Endodermal cell (in vitro differentiated cells): ENCODE results near the gene ADGRG6. TPM values are rescaled to one million over a fixed set of nuclear protein-coding genes. Genes with fewer than 3 reads are reported as not detected.

ENCODE experiments used
- DNase-seq: peaks from one replicate; pipeline ENCODE4 v3.0.0-alpha.2; 2017
- H3K27ac ChIP-seq: 2 replicates; pipeline ENCODE4 v1.5.1; 2013; ENCODE audit warnings: mild to moderate bottlenecking, low read depth, low read length, moderate library complexity
- H3K27me3 ChIP-seq: 2 replicates; pipeline ENCODE4 v1.6.1; 2013; ENCODE audit warnings: mild to moderate bottlenecking, low read length, moderate library complexity; ENCODE audit not compliant: insufficient read depth, control insufficient read depth, poor library complexity, severe bottlenecking
- H3K36me3 ChIP-seq: 2 replicates; pipeline ENCODE4 v1.7.0; 2013; ENCODE audit warnings: mild to moderate bottlenecking, low read length, moderate library complexity; ENCODE audit not compliant: control insufficient read depth, insufficient read depth
- H3K4me1 ChIP-seq: one replicate; pipeline ENCODE4 v1.7.0; 2013; ENCODE audit warnings: low read length; ENCODE audit not compliant: control insufficient read depth, insufficient read depth
- H3K4me3 ChIP-seq: 2 replicates; pipeline ENCODE4 v1.5.1; 2013; ENCODE audit warnings: mild to moderate bottlenecking, low read length, moderate library complexity
- H3K9ac ChIP-seq: 2 replicates; pipeline ENCODE4 v1.6.1; 2013; ENCODE audit warnings: mild to moderate bottlenecking, low read length, moderate library complexity; ENCODE audit not compliant: poor library complexity, severe bottlenecking; ENCODE audit errors: extremely low read depth
- H3K9me3 ChIP-seq: 2 replicates; pipeline ENCODE4 v1.6.1; 2013; ENCODE audit warnings: mild to moderate bottlenecking, low read length, moderate library complexity; ENCODE audit not compliant: control insufficient read depth
- H3K27ac Mint-ChIP-seq: 2 replicates; pipeline ENCODE4 v1.8.0; 2020; ENCODE audit warnings: mixed read lengths
- H3K27me3 Mint-ChIP-seq: 2 replicates; pipeline ENCODE4 v1.8.0; 2021; ENCODE audit warnings: mild to moderate bottlenecking, mixed read lengths; ENCODE audit not compliant: insufficient read depth
- H3K36me3 Mint-ChIP-seq: 2 replicates; pipeline ENCODE4 v1.8.0; 2020; ENCODE audit warnings: low read depth, mixed read lengths
- H3K4me1 Mint-ChIP-seq: 2 replicates; pipeline ENCODE4 v1.8.0; 2020; ENCODE audit warnings: mixed read lengths
- H3K4me3 Mint-ChIP-seq: 2 replicates; pipeline ENCODE4 v1.8.0; 2020; ENCODE audit warnings: mild to moderate bottlenecking, moderate library complexity, mixed read lengths
- H3K9me3 Mint-ChIP-seq: 2 replicates; pipeline ENCODE4 v1.8.0; 2020; ENCODE audit warnings: mild to moderate bottlenecking, mixed read lengths
- CTCF ChIP-seq: fragments of 200-600 bp; sonication (generic); conservative IDR thresholded peaks from 2 replicates; pipeline ENCODE4 v1.5.0; 2021; ENCODE audit warnings: antibody characterized with exemption, mild to moderate bottlenecking
- WGBS, 2 experiments: methylation state at CpG; one replicate each; pipeline versions ENCODE4 v1.1.5 to v1.1.7; 2013; ENCODE audit warnings: missing lambda C conversion rate in 2 of 2, mixed read lengths in 1 of 2; ENCODE audit not compliant: insufficient coverage in 1 of 2, insufficient read length in 1 of 2; 5-methylcytosine and 5-hydroxymethylcytosine counted together
- total RNA-seq, 2 donors: library from RNA; stranded (reverse); fragmentation: NEBNext Ultra II Directional in 1 of 2; extraction: Animal tissue kit (Norgen Biotek cat#: 25700) in 1 of 2; gene quantifications; 2 replicates in 1 of 2; 3 replicates in 1 of 2; pipeline ENCODE4 v1.2.1, GENCODE V29; 2021

The ADGRG6 gene
- total RNA-seq, 2 donors from 2014 or later: 20.4 to 26.8 TPM

GRCh38 chr6:142374965-142375733, 73.3 kb downstream of the ADGRG6 start:
- no peak for DNase-seq
- Histone ChIP-seq H3K36me3 (no peaks in the 10 kb centered on the region), H3K27ac (peak overlapping the region; percentile 56), H3K4me3 (peak overlapping the region; percentile 50), H3K27me3 (no peaks in the 10 kb centered on the region), H3K4me1 (peaks cover 4% of the 10 kb centered on the region), H3K9ac (no peak overlapping the region), H3K9me3 (no peaks in the 10 kb centered on the region)
- H3K9me3 Mint-ChIP-seq: no peaks in the 10 kb centered on the region
- peak overlapping the region; percentile 49 for H3K27ac Mint-ChIP-seq
- no peak overlapping the region for H3K4me3 Mint-ChIP-seq
- H3K27me3 Mint-ChIP-seq: no peaks in the 10 kb centered on the region
- TF ChIP-seq CTCF: no peak
- WGBS, 2 experiments: 71 to 92% methylated on average over 1 to 4 of the region's 4 CpGs
- H3K36me3 Mint-ChIP-seq: no peaks in the 10 kb centered on the region
- H3K4me1 Mint-ChIP-seq: peaks cover 48% of the 10 kb centered on the region

GRCh38 chr6:142376115-142376514, 74.3 kb downstream of the ADGRG6 start:
- peaks cover 11% of the 10 kb centered on the region for H3K4me1 ChIP-seq
- TF ChIP-seq CTCF: no peak
- H3K27ac ChIP-seq: no peak overlapping the region
- H3K9me3 ChIP-seq: no peaks in the 10 kb centered on the region
- no peaks in the 10 kb centered on the region for H3K27me3 ChIP-seq
- H3K4me3 Mint-ChIP-seq: no peak overlapping the region
- no peaks in the 10 kb centered on the region for H3K36me3 Mint-ChIP-seq
- no peaks in the 10 kb centered on the region for H3K9me3 Mint-ChIP-seq
- 84% methylated on average over 2 of the region's 2 CpGs; no CpG with 5 or more reads in 1 of the 2 experiments for WGBS, 2 experiments
- H3K36me3 ChIP-seq: no peaks in the 10 kb centered on the region
- no peak overlapping the region for H3K4me3 ChIP-seq
- H3K27me3 Mint-ChIP-seq: no peaks in the 10 kb centered on the region
- no peak overlapping the region for H3K9ac ChIP-seq
- no peak for DNase-seq
- peaks cover 54% of the 10 kb centered on the region for H3K4me1 Mint-ChIP-seq
- no peak overlapping the region for H3K27ac Mint-ChIP-seq

DNA sequence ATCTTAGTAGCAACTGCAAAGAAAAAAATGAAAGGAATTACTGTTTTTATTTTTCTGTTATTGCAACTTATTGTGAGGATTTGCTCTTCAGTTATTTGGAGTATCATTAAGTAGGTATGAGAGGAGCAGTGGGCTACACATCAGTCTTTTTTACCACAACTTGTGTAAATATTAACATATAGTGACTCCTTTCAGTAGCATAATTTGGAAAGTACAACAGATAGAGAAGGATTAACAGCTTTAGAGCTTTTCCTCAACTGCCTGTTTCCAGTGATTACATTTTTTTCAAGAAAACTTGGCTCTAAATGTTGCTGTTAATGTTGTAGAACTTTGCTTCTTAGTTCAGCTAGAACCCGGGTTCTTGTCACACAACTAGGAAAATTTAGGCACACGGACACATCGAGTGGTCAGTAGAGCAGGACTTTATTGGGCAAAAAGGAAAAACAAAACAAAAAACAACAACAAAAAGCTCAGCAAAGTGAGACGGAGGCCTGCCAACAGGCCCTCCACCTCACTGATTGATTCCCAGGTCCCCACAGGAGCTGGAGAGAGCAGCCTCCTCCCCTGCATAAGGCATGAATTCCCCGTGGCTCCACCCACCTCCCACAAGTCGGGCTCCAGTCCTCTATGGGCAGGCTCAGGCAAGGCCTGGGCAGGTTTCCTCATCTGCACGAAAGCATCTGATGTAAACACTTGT, 75.1 kb downstream of the ADGRG6 start:
- Histone ChIP-seq H3K27ac (peak overlapping the region; percentile 26), H3K27me3 (no peaks in the 10 kb centered on the region), H3K4me3 (peak overlapping the region; percentile 12), H3K36me3 (no peaks in the 10 kb centered on the region), H3K9ac (peak overlapping the region; percentile 12), H3K4me1 (peaks cover 11% of the 10 kb centered on the region), H3K9me3 (no peaks in the 10 kb centered on the region)
- H3K9me3 Mint-ChIP-seq: no peaks in the 10 kb centered on the region
- H3K36me3 Mint-ChIP-seq: no peaks in the 10 kb centered on the region
- no peak for TF ChIP-seq CTCF
- no peaks in the 10 kb centered on the region for H3K27me3 Mint-ChIP-seq
- H3K27ac Mint-ChIP-seq: peak overlapping the region; percentile 87
- peak; percentile 88 for DNase-seq
- H3K4me3 Mint-ChIP-seq: peak overlapping the region; percentile 20
- 65 to 77% methylated on average over 4 to 7 of the region's 7 CpGs for WGBS, 2 experiments
- peaks cover 54% of the 10 kb centered on the region for H3K4me1 Mint-ChIP-seq
